HepG2 (cell line): ENCODE data around the gene RFC1. TPM values are rescaled to one million over a fixed set of nuclear protein-coding genes. Genes with fewer than 3 reads are reported as not detected.
A peak's percentile ranks its signal among the peaks of the same experiment; 100 is the strongest.

Experiments
- BCL6 ChIP-seq: IDR thresholded peaks from 2 replicates; pipeline ENCODE4 v1.6.1; 2016; ENCODE audit warnings: missing genetic modification reagents, missing compliant biosample characterization
- CC2D1A ChIP-seq: sonication (generic); formaldehyde crosslinking; IDR thresholded peaks from 2 replicates; pipeline ENCODE4 v1.8.1; 2023; ENCODE audit warnings: mild to moderate bottlenecking, missing genetic modification reagents
- CERS6 ChIP-seq: sonication (generic); formaldehyde crosslinking; IDR thresholded peaks from 2 replicates; pipeline ENCODE4 v1.5.0; 2020; ENCODE audit warnings: missing genetic modification reagents
- DRAP1 ChIP-seq: IDR thresholded peaks from 2 replicates; pipeline ENCODE4 v1.6.1; 2016; ENCODE audit warnings: missing genetic modification reagents, missing compliant biosample characterization
- FIP1L1 ChIP-seq: fragments of 200-400 bp; formaldehyde crosslinking; IDR thresholded peaks from 2 replicates; pipeline ENCODE4 v1.6.1; 2018; ENCODE audit warnings: low read depth, mild to moderate bottlenecking, low read length, moderate library complexity, borderline replicate concordance; ENCODE audit not compliant: insufficient read depth
- GRHL1 ChIP-seq: sonication (generic); formaldehyde crosslinking; conservative IDR thresholded peaks from 2 replicates; pipeline ENCODE4 v1.8.0; 2022; ENCODE audit warnings: missing genetic modification reagents
- HNF1A ChIP-seq, 2 experiments: sonication (generic) in 1 of 2; formaldehyde crosslinking in 1 of 2; IDR thresholded peaks; 2 replicates each; pipeline versions ENCODE4 v1.4.0 to v1.6.1; 2016 to 2020; ENCODE audit warnings: borderline replicate concordance in 1 of 2, low read depth in 1 of 2, mild to moderate bottlenecking in 1 of 2, missing genetic modification reagents in 1 of 2
- RFX3 ChIP-seq: IDR thresholded peaks from 2 replicates; pipeline ENCODE4 v1.6.1; 2016; ENCODE audit warnings: missing biosample characterization, missing genetic modification reagents
- SP140L ChIP-seq: sonication (generic); formaldehyde crosslinking; IDR thresholded peaks from 2 replicates; pipeline ENCODE4 v1.4.0; 2020; ENCODE audit warnings: missing genetic modification reagents, borderline replicate concordance
- TRAFD1 ChIP-seq: sonication (generic); formaldehyde crosslinking; IDR thresholded peaks from 2 replicates; pipeline ENCODE4 v1.5.1; 2020; ENCODE audit warnings: missing genetic modification reagents, mild to moderate bottlenecking, borderline replicate concordance
- ZNF281 ChIP-seq: sonication (generic); formaldehyde crosslinking; IDR thresholded peaks from 2 replicates; pipeline ENCODE4 v1.4.0; 2020; ENCODE audit warnings: missing genetic modification reagents, borderline replicate concordance
- ZNF530 ChIP-seq: sonication (generic); formaldehyde crosslinking; IDR thresholded peaks from 2 replicates; pipeline ENCODE4 v1.5.0; 2020; ENCODE audit warnings: low read depth, mild to moderate bottlenecking, missing genetic modification reagents
- ZNF558 ChIP-seq: sonication (generic); formaldehyde crosslinking; IDR thresholded peaks from 2 replicates; pipeline ENCODE4 v1.9.0; 2022; ENCODE audit warnings: mild to moderate bottlenecking, missing genetic modification reagents, borderline replicate concordance
- ZNF564 ChIP-seq: sonication (generic); formaldehyde crosslinking; IDR thresholded peaks from 2 replicates; pipeline ENCODE4 v1.8.1; 2023; ENCODE audit warnings: mild to moderate bottlenecking, missing genetic modification reagents
- ZNF740 ChIP-seq: sonication (generic); formaldehyde crosslinking; IDR thresholded peaks from 2 replicates; pipeline ENCODE4 v1.4.0; 2020; ENCODE audit warnings: missing genetic modification reagents
- ZNF747 ChIP-seq: sonication (generic); formaldehyde crosslinking; IDR thresholded peaks from 2 replicates; pipeline ENCODE4 v1.8.1; 2023; ENCODE audit warnings: missing genetic modification reagents, mild to moderate bottlenecking, borderline replicate concordance
- polyA plus RNA-seq, 8 experiments: library from polyadenylated mRNA; depleted of rRNA in 3 of 8; stranded (reverse) in 7 of 8; unstranded in 1 of 8; fragments of >200 nt; fragmentation: Illumina TruSeq in 4 of 8; extraction: Trizol in 4 of 8; gene quantifications; 2 replicates each; pipeline versions ENCODE4 v1.2.1 to v1.2.3, GENCODE V29; 2011 to 2016; ENCODE audit warnings: low read depth in 4 of 8, missing spikeins in 1 of 8, mixed read lengths in 1 of 8; ENCODE audit not compliant: insufficient read depth in 1 of 8
- total RNA-seq, 5 experiments: library from RNA; depleted of rRNA; stranded (reverse); fragments of >200 nt; fragmentation: Illumina TruSeq; extraction: Trizol; gene quantifications; 2 replicates each; pipeline ENCODE4 v1.2.3, GENCODE V29; 2016; ENCODE audit warnings: low read depth in 1 of 5

Gene RFC1
- total and polyA plus RNA-seq, 2 of the 13 experiments (the other 11 are each of a cell fraction or from before 2014, with no cell fraction given): 15.9 to 78.8 TPM

- no peak for TF ChIP-seq CERS6 (CRISPR knock-in tag)
- TF ChIP-seq BCL6 (CRISPR knock-in tag): 0 out of 2 replicates have a peak, but pooled peaks have one; percentile 33
- no peak for TF ChIP-seq ZNF530 (CRISPR knock-in tag)
- no peak for TF ChIP-seq ZNF281
- TF ChIP-seq HNF1A (IDR thresholded peaks at IDR 0.05; ENCODE audit: low read depth): no peak
- no peak for TF ChIP-seq HNF1A (CRISPR knock-in tag; IDR thresholded peaks at IDR 0.05; ENCODE audit: borderline replicate concordance)
- no peak for TF ChIP-seq ZNF747 (CRISPR knock-in tag)
- TF ChIP-seq ZNF740 (CRISPR knock-in tag): no peak
- TF ChIP-seq ZNF564 (CRISPR knock-in tag): peak; percentile 94; the same call in 1 of the 2 replicates
- TF ChIP-seq RFX3: no peak
- TF ChIP-seq DRAP1 (CRISPR knock-in tag): no peak
- TF ChIP-seq FIP1L1: no peak
- TF ChIP-seq CC2D1A (CRISPR knock-in tag): no peak
- no peak for TF ChIP-seq ZNF558 (CRISPR knock-in tag)
- no peak for TF ChIP-seq TRAFD1 (CRISPR knock-in tag)
- no peak for TF ChIP-seq GRHL1 (CRISPR knock-in tag)
- TF ChIP-seq SP140L: no peak
These were observed 91.7 kb downstream of the RFC1 start (continued) for GRCh38 chr4:39274503-39274902.
